ENCODE results near the gene PIEZO2. TPM values are rescaled to one million over a fixed set of nuclear protein-coding genes. Genes with fewer than 3 reads are reported as not detected.

The PIEZO2 gene
- total and polyA plus RNA-seq, 2 of the 8 experiments (the other 6 are each of a cell fraction or from before 2014, with no cell fraction given), result 4.7 to 16.5 TPM

GRCh38 chr18:10833656-10834055 is 315.7 kb downstream of the PIEZO2 start (continued):
- TF ChIP-seq, protein P1, sequence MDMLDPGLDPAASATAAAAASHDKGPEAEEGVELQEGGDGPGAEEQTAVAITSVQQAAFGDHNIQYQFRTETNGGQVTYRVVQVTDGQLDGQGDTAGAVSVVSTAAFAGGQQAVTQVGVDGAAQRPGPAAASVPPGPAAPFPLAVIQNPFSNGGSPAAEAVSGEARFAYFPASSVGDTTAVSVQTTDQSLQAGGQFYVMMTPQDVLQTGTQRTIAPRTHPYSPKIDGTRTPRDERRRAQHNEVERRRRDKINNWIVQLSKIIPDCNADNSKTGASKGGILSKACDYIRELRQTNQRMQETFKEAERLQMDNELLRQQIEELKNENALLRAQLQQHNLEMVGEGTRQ (IDR thresholded peaks at IDR 0.05; ENCODE audit: low read length), result no peak
- TF ChIP-seq POLR2AphosphoS5 (IDR thresholded peaks at IDR 0.05; ENCODE audit: low read depth, low read length), result no peak
- TF ChIP-seq CREB1 (IDR thresholded peaks at IDR 0.05), result no peak
